HUES64 (cell line): ENCODE measurements around the gene TK1.

Experiments
- H3K27ac ChIP-seq: 2 replicates; pipeline ENCODE4 v1.7.0; 2013; ENCODE audit warnings: low read depth, low read length, inconsistent platforms
- H3K27me3 ChIP-seq: 2 replicates; pipeline ENCODE4 v1.6.1; 2013; ENCODE audit warnings: mild to moderate bottlenecking, low read length; ENCODE audit not compliant: insufficient read depth
- H3K36me3 ChIP-seq: 2 replicates; pipeline ENCODE4 v1.6.1; 2013; ENCODE audit warnings: mild to moderate bottlenecking, low read length; ENCODE audit not compliant: insufficient read depth
- H3K4me1 ChIP-seq: 2 replicates; pipeline ENCODE4 v1.6.1; 2013; ENCODE audit warnings: mild to moderate bottlenecking, low read length, moderate library complexity; ENCODE audit not compliant: insufficient read depth
- H3K4me3 ChIP-seq: 2 replicates; pipeline ENCODE4 v1.5.1; 2013; ENCODE audit warnings: mild to moderate bottlenecking, low read length, moderate library complexity
- H3K9ac ChIP-seq: 2 replicates; pipeline ENCODE4 v1.6.1; 2013; ENCODE audit warnings: mild to moderate bottlenecking, low read depth, low read length
- H3K9me3 ChIP-seq: 2 replicates; pipeline ENCODE4 v1.6.1; 2013; ENCODE audit warnings: low read depth, low read length; ENCODE audit not compliant: insufficient read depth
- WGBS: fragments of 150-250, 120-280 bp; methylation state at CpG from one replicate; pipeline ENCODE4 v1.1.7; 2013; ENCODE audit warnings: missing lambda C conversion rate; 5-methylcytosine and 5-hydroxymethylcytosine counted together

Gene TK1

GRCh38 chr17:78129351-78130089 is 57.3 kb downstream of the TK1 start:
- peak overlapping the region; percentile 84 for H3K4me3 ChIP-seq
- WGBS: 85% methylated on average over 4 of the region's 4 CpGs
- H3K9ac ChIP-seq: no peak overlapping the region
- peaks cover 13% of the 10 kb centered on the region for H3K4me1 ChIP-seq
- H3K36me3 ChIP-seq: 0 out of 2 replicates have a peak, but pooled peaks cover 6% of the 10 kb centered on the region
- no peaks in the 10 kb centered on the region for H3K9me3 ChIP-seq
- H3K27me3 ChIP-seq: peaks cover 38% of the 10 kb centered on the region
- no peak overlapping the region for H3K27ac ChIP-seq

- peaks cover 13% of the 10 kb centered on the region for H3K4me1 ChIP-seq
Observed at GRCh38 chr17:78128551-78129350, 58.1 kb downstream of the TK1 start, which contains the start of gene TMC6. Gene TMC6, minus strand, starts transcription at chr17:78128755. Its CDS starts 1,923 bp downstream, at chr17:78126832.

GRCh38 chr17:78127888-78128550 is 58.8 kb downstream of the TK1 start:
- Histone ChIP-seq H3K4me3 (peak overlapping the region; percentile 84), H3K27ac (peak overlapping the region; percentile 88; the same call in 1 of the 2 replicates), H3K9ac (peak overlapping the region; percentile 82), H3K27me3 (peaks cover 27% of the 10 kb centered on the region), H3K4me1 (peaks cover 13% of the 10 kb centered on the region), H3K36me3 (peaks cover 17% of the 10 kb centered on the region), H3K9me3 (no peaks in the 10 kb centered on the region)
- under 1% methylated on average over 37 of the region's 39 CpGs for WGBS

More at GRCh38 chr17:78128551-78129350, 58.1 kb downstream of the TK1 start, which contains the start of gene TMC6:
- Histone ChIP-seq H3K27ac (peak within 1 kb of the TSS; percentile 88; the same call in 1 of the 2 replicates), H3K27me3 (peaks cover 34% of the 10 kb centered on the region), H3K36me3 (peaks cover 10% of the 10 kb centered on the region), H3K9ac (peak within 1 kb of the TSS; percentile 82), H3K4me3 (peak within 1 kb of the TSS; percentile 84), H3K9me3 (no peaks in the 10 kb centered on the region)
- 3% methylated on average over 53 of the region's 54 CpGs for WGBS

GRCh38 chr17:78127239-78127887 is 59.5 kb downstream of the TK1 start:
- H3K27me3 ChIP-seq: peaks cover 20% of the 10 kb centered on the region
- H3K9me3 ChIP-seq: no peaks in the 10 kb centered on the region
- H3K4me1 ChIP-seq: peaks cover 13% of the 10 kb centered on the region
- H3K27ac ChIP-seq: peak overlapping the region; percentile 56; the same call in 1 of the 2 replicates
- peaks cover 24% of the 10 kb centered on the region for H3K36me3 ChIP-seq
- H3K4me3 ChIP-seq: peak overlapping the region; percentile 84
- H3K9ac ChIP-seq: peak overlapping the region; percentile 70
- WGBS: 11% methylated on average over 25 of the region's 25 CpGs

- 78% methylated on average over 5 of the region's 6 CpGs for WGBS
- Histone ChIP-seq H3K9ac (no peak overlapping the region), H3K4me1 (peaks cover 13% of the 10 kb centered on the region), H3K4me3 (peak overlapping the region; percentile 84), H3K9me3 (no peaks in the 10 kb centered on the region), H3K27me3 (peaks cover 16% of the 10 kb centered on the region), H3K36me3 (peaks cover 28% of the 10 kb centered on the region), H3K27ac (peak overlapping the region; percentile 56; the same call in 1 of the 2 replicates)
Observed at GRCh38 chr17:78126895-78127238, 60.0 kb downstream of the TK1 start.

- Histone ChIP-seq H3K4me1 (peaks cover 13% of the 10 kb centered on the region), H3K27me3 (peaks cover 10% of the 10 kb centered on the region), H3K36me3 (peaks cover 31% of the 10 kb centered on the region), H3K9me3 (no peaks in the 10 kb centered on the region), H3K27ac (no peak overlapping the region), H3K9ac (no peak overlapping the region), H3K4me3 (no peak overlapping the region)
- WGBS: 90% methylated on average over 25 of the region's 25 CpGs
Observed at GRCh38 chr17:78125976-78126894, 60.6 kb downstream of the TK1 start.

- Histone ChIP-seq H3K9ac (no peak overlapping the region), H3K36me3 (peaks cover 33% of the 10 kb centered on the region), H3K27ac (no peak overlapping the region), H3K27me3 (peaks cover under 1% of the 10 kb centered on the region; the same call in 1 of the 2 replicates), H3K4me1 (peaks cover 13% of the 10 kb centered on the region), H3K9me3 (no peaks in the 10 kb centered on the region), H3K4me3 (no peak overlapping the region)
- 95% methylated on average over 39 of the region's 39 CpGs for WGBS
Observed at GRCh38 chr17:78125138-78125913, 61.5 kb downstream of the TK1 start.

GRCh38 chr17:78124836-78125137 is 62.1 kb downstream of the TK1 start:
- Histone ChIP-seq H3K27me3 (no peaks in the 10 kb centered on the region), H3K4me3 (no peak overlapping the region), H3K9ac (no peak overlapping the region), H3K36me3 (peaks cover 33% of the 10 kb centered on the region), H3K4me1 (peaks cover 13% of the 10 kb centered on the region), H3K9me3 (no peaks in the 10 kb centered on the region), H3K27ac (no peak overlapping the region)
- WGBS: 94% methylated on average over 12 of the region's 12 CpGs
